ENCODE measurements around the gene DRAM2. TPM values are rescaled to one million over a fixed set of nuclear protein-coding genes. Genes with fewer than 3 reads are reported as not detected.
A peak's percentile ranks its signal among the peaks of the same experiment; 100 is the strongest.

Gene DRAM2
- total and polyA plus RNA-seq, 2 donors (not counting 1 experiment from before 2014, with no cell fraction given), result 75.8 to 107 TPM

DNA sequence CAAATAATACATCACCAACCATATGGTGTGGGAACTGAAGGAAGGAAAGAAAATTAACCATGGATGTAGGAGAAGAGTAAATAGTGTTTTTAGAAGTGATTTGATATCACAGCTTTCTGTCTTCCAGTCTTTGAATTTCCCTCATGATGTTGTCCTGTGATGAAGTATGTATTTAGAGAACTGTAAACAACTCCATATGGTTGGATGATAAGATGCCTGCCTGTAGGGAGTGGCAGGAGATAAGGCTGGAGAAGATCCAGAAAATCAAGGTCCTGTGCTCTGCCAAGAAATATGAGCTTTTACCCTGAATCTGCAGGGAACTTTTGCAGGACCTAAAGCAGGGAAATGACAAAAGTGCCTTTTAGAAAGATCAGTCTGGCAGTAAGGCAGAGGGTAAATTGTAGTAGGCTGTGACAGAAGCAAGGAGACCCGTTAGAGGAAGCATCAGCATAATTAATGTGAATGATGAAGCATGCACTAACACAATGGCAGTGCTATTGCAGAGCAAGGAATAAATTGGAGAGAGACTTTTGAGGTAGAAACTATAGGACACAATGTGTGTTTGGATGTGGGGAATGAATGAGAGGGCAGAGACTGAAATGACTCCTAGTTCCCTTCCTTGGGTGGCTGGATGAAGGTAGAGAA lies 22.1 kb upstream of the DRAM2 start:
- Histone ChIP-seq H2AFZ (ENCODE audit: low read length) (no peak overlapping the region), H3K36me3 (ENCODE audit: control insufficient read depth, insufficient read depth, low read length) (no peaks in the 10 kb centered on the region), H3K27me3 (ENCODE audit: control insufficient read depth, insufficient read depth, low read length) (no peaks in the 10 kb centered on the region), H3K9me3 (ENCODE audit: control insufficient read depth, insufficient read depth, low read depth, low read length) (no peaks in the 10 kb centered on the region), H3K4me3 (replicated peaks in 1 of 4; ENCODE audit: control extremely low read depth in 1 of 4, insufficient read depth in 1 of 4, low read depth in 3 of 4, low read length in 4 of 4) (no peak overlapping the region), H3K4me2 (ENCODE audit: extremely low read depth, insufficient read depth, low read length) (no peak overlapping the region), H3K4me1 (ENCODE audit: control insufficient read depth, extremely low read depth, insufficient read depth, low read length) (no peaks in the 10 kb centered on the region), H3K79me2 (ENCODE audit: control insufficient read depth, insufficient read depth, low read length) (no peaks in the 10 kb centered on the region), H4K20me1 (ENCODE audit: control insufficient read depth, extremely low read depth, insufficient read depth, low read length) (no peaks in the 10 kb centered on the region), H3K27ac (ENCODE audit: insufficient read depth, low read length) (no peak overlapping the region), H3K9ac (ENCODE audit: insufficient read depth, low read length) (no peak overlapping the region)
- TF ChIP-seq, protein P1, sequence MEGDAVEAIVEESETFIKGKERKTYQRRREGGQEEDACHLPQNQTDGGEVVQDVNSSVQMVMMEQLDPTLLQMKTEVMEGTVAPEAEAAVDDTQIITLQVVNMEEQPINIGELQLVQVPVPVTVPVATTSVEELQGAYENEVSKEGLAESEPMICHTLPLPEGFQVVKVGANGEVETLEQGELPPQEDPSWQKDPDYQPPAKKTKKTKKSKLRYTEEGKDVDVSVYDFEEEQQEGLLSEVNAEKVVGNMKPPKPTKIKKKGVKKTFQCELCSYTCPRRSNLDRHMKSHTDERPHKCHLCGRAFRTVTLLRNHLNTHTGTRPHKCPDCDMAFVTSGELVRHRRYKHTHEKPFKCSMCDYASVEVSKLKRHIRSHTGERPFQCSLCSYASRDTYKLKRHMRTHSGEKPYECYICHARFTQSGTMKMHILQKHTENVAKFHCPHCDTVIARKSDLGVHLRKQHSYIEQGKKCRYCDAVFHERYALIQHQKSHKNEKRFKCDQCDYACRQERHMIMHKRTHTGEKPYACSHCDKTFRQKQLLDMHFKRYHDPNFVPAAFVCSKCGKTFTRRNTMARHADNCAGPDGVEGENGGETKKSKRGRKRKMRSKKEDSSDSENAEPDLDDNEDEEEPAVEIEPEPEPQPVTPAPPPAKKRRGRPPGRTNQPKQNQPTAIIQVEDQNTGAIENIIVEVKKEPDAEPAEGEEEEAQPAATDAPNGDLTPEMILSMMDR (conservative IDR thresholded peaks at IDR 0.05 in 1 of 2, IDR thresholded peaks at IDR 0.05 in 1 of 2; ENCODE audit: low read depth in 1 of 2, low read length in 2 of 2), result no peak
- TF ChIP-seq EZH2 (IDR thresholded peaks at IDR 0.05; ENCODE audit: low read length, missing control alignments), result no peak
- DNase-seq (ENCODE audit: low read depth in 2 of 2), result peak in 1 of 2 donors; percentile 20

DNA sequence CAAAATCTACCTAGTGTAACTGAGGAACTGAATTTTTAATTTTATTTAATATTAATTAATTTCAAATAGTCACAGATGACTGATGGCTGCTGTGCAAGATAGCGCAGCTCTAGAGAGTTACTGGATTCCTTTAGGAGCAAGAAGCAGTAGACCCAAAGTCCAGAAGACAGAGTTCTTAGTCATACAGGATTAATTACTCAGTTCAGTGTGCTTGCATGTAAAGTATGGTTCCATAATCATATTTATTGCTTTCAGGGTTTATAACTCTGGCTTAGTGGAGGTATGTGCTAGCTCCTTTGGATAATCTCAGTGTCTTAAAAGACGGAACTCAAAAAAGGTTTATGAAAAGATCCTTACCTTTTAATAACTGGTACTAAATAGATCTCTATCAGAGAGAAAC lies 17.5 kb upstream of the DRAM2 start:
- Histone ChIP-seq H3K79me2 (ENCODE audit: control insufficient read depth, insufficient read depth, low read length) (peaks cover 9% of the 10 kb centered on the region), H3K9ac (ENCODE audit: insufficient read depth, low read length) (no peak overlapping the region), H3K27me3 (ENCODE audit: control insufficient read depth, insufficient read depth, low read length) (no peaks in the 10 kb centered on the region), H4K20me1 (ENCODE audit: control insufficient read depth, extremely low read depth, insufficient read depth, low read length) (no peaks in the 10 kb centered on the region), H3K4me3 (replicated peaks in 1 of 4; ENCODE audit: control extremely low read depth in 1 of 4, insufficient read depth in 1 of 4, low read depth in 3 of 4, low read length in 4 of 4) (no peak overlapping the region), H3K27ac (ENCODE audit: insufficient read depth, low read length) (no peak overlapping the region), H3K4me1 (ENCODE audit: control insufficient read depth, extremely low read depth, insufficient read depth, low read length) (no peaks in the 10 kb centered on the region), H3K36me3 (ENCODE audit: control insufficient read depth, insufficient read depth, low read length) (no peaks in the 10 kb centered on the region), H2AFZ (ENCODE audit: low read length) (no peak overlapping the region), H3K9me3 (ENCODE audit: control insufficient read depth, insufficient read depth, low read depth, low read length) (no peaks in the 10 kb centered on the region), H3K4me2 (ENCODE audit: extremely low read depth, insufficient read depth, low read length) (no peak overlapping the region)
- DNase-seq (ENCODE audit: low read depth in 2 of 2), result no peak
- TF ChIP-seq, protein P1 (conservative IDR thresholded peaks at IDR 0.05 in 1 of 2, IDR thresholded peaks at IDR 0.05 in 1 of 2; ENCODE audit: low read depth in 1 of 2, low read length in 2 of 2), result no peak
- TF ChIP-seq EZH2 (IDR thresholded peaks at IDR 0.05; ENCODE audit: low read length, missing control alignments), result no peak

DNA sequence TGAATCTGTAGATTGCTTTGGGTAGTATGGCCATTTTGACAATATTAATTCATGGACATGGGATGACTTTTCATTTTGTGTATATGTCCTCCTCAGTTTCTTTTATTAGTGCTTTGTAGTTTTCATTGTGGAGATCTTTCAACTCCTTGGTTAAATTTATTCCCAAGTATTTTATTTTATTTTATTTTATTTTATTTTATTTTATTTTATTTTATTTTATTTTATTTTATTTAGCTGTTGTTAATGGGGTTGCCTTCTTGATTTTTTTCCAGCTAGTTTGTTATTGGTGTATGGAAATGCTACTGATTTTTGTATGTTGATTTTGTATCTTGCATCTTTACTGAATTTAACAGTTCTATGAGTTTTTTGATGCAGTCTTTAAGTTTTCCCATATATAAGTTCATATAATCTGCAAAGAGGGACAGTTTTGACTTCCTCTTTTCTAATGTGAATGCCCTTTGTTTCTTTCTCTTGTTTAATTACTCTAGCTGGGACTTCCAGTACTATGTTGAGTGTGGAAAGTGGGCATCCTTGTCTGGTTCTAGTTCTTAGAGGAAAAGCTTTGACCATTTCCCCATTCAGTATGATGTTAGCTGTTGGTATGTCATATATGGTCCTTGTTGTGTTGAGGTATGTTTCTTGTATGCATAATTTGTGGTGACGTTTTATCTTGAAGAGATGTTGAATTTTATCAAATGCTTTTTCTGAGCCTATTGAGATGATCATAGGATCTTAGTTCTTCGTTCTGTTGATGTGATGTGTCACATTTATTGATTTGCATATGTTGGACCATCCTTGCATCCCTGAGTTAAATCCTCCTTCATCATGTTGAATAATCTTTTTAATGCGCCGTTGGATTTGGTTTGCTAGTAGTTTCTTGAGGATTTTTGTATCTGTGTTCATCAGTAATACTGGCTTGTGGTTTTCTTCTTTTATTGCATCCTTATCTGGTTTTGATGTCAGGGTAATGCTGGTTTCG lies 14.4 kb upstream of the DRAM2 start:
- DNase-seq (ENCODE audit: low read depth in 2 of 2), result peak in 1 of 2 donors; percentile 7
- no peaks in the 10 kb centered on the region for H3K4me1 ChIP-seq (ENCODE audit: control insufficient read depth, extremely low read depth, insufficient read depth, low read length)
- no peak overlapping the region for H3K9ac ChIP-seq (ENCODE audit: insufficient read depth, low read length)
- H3K36me3 ChIP-seq (ENCODE audit: control insufficient read depth, insufficient read depth, low read length), result no peaks in the 10 kb centered on the region
- H3K4me3 ChIP-seq (replicated peaks in 1 of 4; ENCODE audit: control extremely low read depth in 1 of 4, insufficient read depth in 1 of 4, low read depth in 3 of 4, low read length in 4 of 4), result no peak overlapping the region
- H3K9me3 ChIP-seq (ENCODE audit: control insufficient read depth, insufficient read depth, low read depth, low read length), result no peaks in the 10 kb centered on the region
- no peaks in the 10 kb centered on the region for H4K20me1 ChIP-seq (ENCODE audit: control insufficient read depth, extremely low read depth, insufficient read depth, low read length)
- no peaks in the 10 kb centered on the region for H3K27me3 ChIP-seq (ENCODE audit: control insufficient read depth, insufficient read depth, low read length)
- H2AFZ ChIP-seq (ENCODE audit: low read length), result no peak overlapping the region
- H3K4me2 ChIP-seq (ENCODE audit: extremely low read depth, insufficient read depth, low read length), result no peak overlapping the region
- H3K27ac ChIP-seq (ENCODE audit: insufficient read depth, low read length), result no peak overlapping the region
- TF ChIP-seq EZH2 (IDR thresholded peaks at IDR 0.05; ENCODE audit: low read length, missing control alignments), result no peak
- TF ChIP-seq, protein P1 (conservative IDR thresholded peaks at IDR 0.05 in 1 of 2, IDR thresholded peaks at IDR 0.05 in 1 of 2; ENCODE audit: low read depth in 1 of 2, low read length in 2 of 2), result no peak
- H3K79me2 ChIP-seq (ENCODE audit: control insufficient read depth, insufficient read depth, low read length), result peaks cover 9% of the 10 kb centered on the region

All from fibroblast of lung (primary cell).